Stimulated activated naive CD4-positive, alpha-beta T cell treated with Interleukin-2 at 50 U/mL for 16 hours (primary cell): ENCODE measurements around the gene GALM.

Experiments
- DNase-seq: peaks from one replicate; lab custom pipeline; 2025; lab: John Stamatoyannopoulos, UW

GALM gene

GRCh38 chr2:38775097-38775920, 109.4 kb downstream of the GALM start:
- no peak for DNase-seq

GRCh38 chr2:38775921-38776225, 110.0 kb downstream of the GALM start:
- DNase-seq = no peak

- no peak for DNase-seq
Measured at GRCh38 chr2:38776531-38776930, 110.6 kb downstream of the GALM start.

- DNase-seq = no peak
Measured at GRCh38 chr2:38778687-38779082, 112.8 kb downstream of the GALM start.

GRCh38 chr2:38783586-38783985, 117.7 kb downstream of the GALM start:
- DNase-seq = no peak
